B cell (primary cell): Measurements from ENCODE around the gene GPR146. TPM values are rescaled to one million over a fixed set of nuclear protein-coding genes. Genes with fewer than 3 reads are reported as not detected.

Source experiments
- ATAC-seq: fragments of 200-7000 bp; cut with Tn5 transposase; one replicate; pipeline ENCODE4 v1.10.0; 2021; ENCODE audit warnings: low read depth, mild to moderate bottlenecking, moderate number of reproducible peaks, moderate library complexity
- CTCF ChIA-PET: fragments of 350-600 bp; sonication (Branson Sonifier 250); formaldehyde crosslinking; loops from one replicate; lab custom pipeline; 2021; ENCODE audit warnings: antibody characterized with exemption, inconsistent platforms; lab: Charles Lee
- POLR2A ChIA-PET: fragments of 350-600 bp; sonication (Branson Sonifier 250); formaldehyde crosslinking; loops from one replicate; lab custom pipeline; 2021; ENCODE audit warnings: antibody characterized with exemption; lab: Charles Lee
- DNase-seq: peaks from one replicate; pipeline ENCODE4 v3.0.0; 2013
- H2AFZ ChIP-seq: 2 replicates; pipeline ENCODE4 v1.6.1; 2012; ENCODE audit warnings: mild to moderate bottlenecking, low read depth, low read length; ENCODE audit not compliant: insufficient read depth, poor library complexity, severe bottlenecking
- H3K27ac ChIP-seq, 2 donors: 1 replicate in 1 of 2; 2 replicates in 1 of 2; pipeline ENCODE4 v1.5.1; 2012 to 2013; ENCODE audit warnings: low read length in 2 of 2, mild to moderate bottlenecking in 2 of 2, moderate library complexity in 1 of 2
- H3K27me3 ChIP-seq, 4 experiments: fragments of 200-600 bp in 1 of 4; sonication (generic) in 1 of 4; replicated peaks in 1 of 4; 1 replicate in 2 of 4; 2 replicates in 2 of 4; pipeline versions ENCODE4 v1.6.1 to v1.7.0; 2013 to 2016; ENCODE audit warnings: low read length in 3 of 4, mild to moderate bottlenecking in 2 of 4, mixed read lengths in 1 of 4, moderate library complexity in 1 of 4; ENCODE audit not compliant: insufficient read depth in 4 of 4, control insufficient read depth in 3 of 4; ENCODE audit errors: control extremely low read depth in 1 of 4
- H3K36me3 ChIP-seq, 2 experiments: replicated peaks in 1 of 2; 1 replicate in 1 of 2; 2 replicates in 1 of 2; pipeline versions ENCODE4 v1.6.1 to v1.7.1; 2013; ENCODE audit warnings: low read length in 1 of 2; ENCODE audit not compliant: insufficient read depth in 2 of 2, control insufficient read depth in 1 of 2; ENCODE audit errors: control extremely low read depth in 1 of 2, extremely low read depth in 1 of 2
- H3K4me1 ChIP-seq, 2 donors: fragments of 200-600 bp in 1 of 2; sonication (generic) in 1 of 2; 1 replicate in 1 of 2; 2 replicates in 1 of 2; pipeline versions ENCODE4 v1.5.1 to v1.6.1; 2013 to 2017; ENCODE audit warnings: low read length in 2 of 2; ENCODE audit not compliant: control insufficient read depth in 2 of 2, insufficient read depth in 2 of 2
- H3K4me2 ChIP-seq: replicated peaks from 2 replicates; pipeline ENCODE3; 2012; ENCODE audit warnings: mild to moderate bottlenecking, low read depth, low read length; ENCODE audit not compliant: poor library complexity, severe bottlenecking
- H3K4me3 ChIP-seq, 5 experiments: fragments of 200-600 bp in 1 of 5; sonication (generic) in 1 of 5; 1 replicate in 3 of 5; 2 replicates in 2 of 5; pipeline versions ENCODE4 v1.5.1 to v1.7.0; 2011 to 2016; ENCODE audit warnings: low read length in 4 of 5, mild to moderate bottlenecking in 4 of 5, low read depth in 2 of 5, control low read depth in 1 of 5, moderate library complexity in 1 of 5; ENCODE audit not compliant: insufficient read depth in 1 of 5; ENCODE audit errors: control extremely low read depth in 1 of 5, extremely low read depth in 1 of 5
- H3K79me2 ChIP-seq: fragments of 200-600 bp; sonication (generic); one replicate; pipeline ENCODE4 v1.6.0; 2016; ENCODE audit warnings: low read length; ENCODE audit not compliant: control insufficient read depth, insufficient read depth
- H3K9ac ChIP-seq: fragments of 200-600 bp; sonication (generic); 2 replicates; pipeline ENCODE4 v1.6.1; 2017; ENCODE audit warnings: mild to moderate bottlenecking, low read length, moderate library complexity
- H3K9me3 ChIP-seq, 3 donors: one replicate each; pipeline versions ENCODE4 v1.6.1 to v1.7.1; 2013; ENCODE audit warnings: low read length in 2 of 3; ENCODE audit not compliant: control insufficient read depth in 2 of 3, insufficient read depth in 1 of 3; ENCODE audit errors: control extremely low read depth in 1 of 3
- H4K20me1 ChIP-seq: 2 replicates; pipeline ENCODE4 v1.6.0; 2012; ENCODE audit warnings: mild to moderate bottlenecking, low read length; ENCODE audit not compliant: insufficient read depth, control insufficient read depth, poor library complexity, severe bottlenecking
- H3K27ac Mint-ChIP-seq: one replicate; pipeline ENCODE4 v1.8.0; 2021; ENCODE audit warnings: mixed read lengths
- H3K27me3 Mint-ChIP-seq: one replicate; pipeline ENCODE4 v1.8.0; 2021; ENCODE audit warnings: mixed read lengths
- H3K4me1 Mint-ChIP-seq: one replicate; pipeline ENCODE4 v1.8.0; 2021; ENCODE audit warnings: mixed read lengths
- H3K4me3 Mint-ChIP-seq: one replicate; pipeline ENCODE4 v1.8.0; 2021; ENCODE audit warnings: mixed read lengths
- H3K9me3 Mint-ChIP-seq: one replicate; pipeline ENCODE4 v1.8.0; 2022; ENCODE audit warnings: mixed read lengths; ENCODE audit not compliant: insufficient read depth
- CTCF ChIP-seq: fragments of 200-600 bp; IDR thresholded peaks from one replicate; pipeline ENCODE4 v1.8.0; 2022; ENCODE audit warnings: antibody characterized with exemption, mild to moderate bottlenecking
- EZH2 ChIP-seq: IDR thresholded peaks from 2 replicates; pipeline ENCODE4 v1.6.1; 2012; ENCODE audit warnings: borderline replicate concordance, low read depth, mild to moderate bottlenecking, moderate library complexity, low read length; ENCODE audit not compliant: insufficient read depth, poor library complexity, severe bottlenecking
- WGBS: methylation state at CpG from one replicate; pipeline ENCODE4 v1.1.5; 2013; ENCODE audit warnings: missing lambda C conversion rate; ENCODE audit not compliant: insufficient coverage; 5-methylcytosine and 5-hydroxymethylcytosine counted together
- intact Hi-C: fragments of 100-400 bp; cut with micrococcal nuclease; formaldehyde crosslinking; loops from one replicate; pipeline ENCODE4 v1.10.0; 2022
- polyA plus RNA-seq: library from polyadenylated mRNA; depleted of rRNA; stranded (reverse); fragments of >200 nt; gene quantifications from 2 replicates; pipeline ENCODE4 v1.2.3, GENCODE V29; 2012
- total RNA-seq, 2 donors: library from RNA; stranded (reverse); fragments of 120-200 nt in 1 of 2; gene quantifications; 1 replicate in 1 of 2; 2 replicates in 1 of 2; pipeline versions ENCODE4 v1.2.3 to v1.2.4, GENCODE V29; 2013 to 2022

The GPR146 gene
- total and polyA plus RNA-seq, 2 donors (not counting 1 experiment from before 2014, with no cell fraction given) = 4.2 to 45.4 TPM

- Histone ChIP-seq H3K9me3 (no peaks in the 10 kb centered on the region), H3K4me1 (peaks cover 20 to 39% of the 10 kb centered on the region in 2 donors), H4K20me1 (no peaks in the 10 kb centered on the region), H3K4me3 (no peak overlapping the region), H3K9ac (no peak overlapping the region), H3K27me3 (no peaks in the 10 kb centered on the region), H3K79me2 (no peaks in the 10 kb centered on the region), H3K36me3 (no peaks in the 10 kb centered on the region), H2AFZ (no peak overlapping the region), H3K27ac (no peak overlapping the region), H3K4me2 (no peak overlapping the region)
- no peak for ATAC-seq
- intact Hi-C loops = loop anchor here (5.0 kb wide), 1 partner anchor 178 kb away; no protein-coding TSS in a partner anchor
- TF ChIP-seq EZH2 = no peak
- TF ChIP-seq CTCF = no peak
- ChIA-PET CTCF (interaction anchor here (0.9 to 5.1 kb wide), 12 partner anchors 10 to 112 kb away, joined by 4 to 49 read pairs (median 6); partner anchors contain the start of gene GPR146), POLR2A (interaction anchor here (0.7 to 1.8 kb wide), 4 partner anchors 19 to 101 kb away, joined by 3 to 7 read pairs (median 4); no protein-coding TSS in a partner anchor)
- Mint-ChIP-seq H3K9me3 (no peaks in the 10 kb centered on the region), H3K4me1 (peaks cover 42% of the 10 kb centered on the region), H3K4me3 (no peak overlapping the region), H3K27me3 (no peaks in the 10 kb centered on the region), H3K27ac (peak overlapping the region; percentile 73)
- no peak for DNase-seq
- WGBS = 73% methylated on average over 7 of the region's 10 CpGs
Measured at GRCh38 chr7:1085266-1085665, 40.9 kb downstream of the GPR146 start.

GRCh38 chr7:1085910-1086421, 41.6 kb downstream of the GPR146 start:
- no peaks in the 10 kb centered on the region for H3K9me3 ChIP-seq
- 70% methylated on average over 10 of the region's 11 CpGs for WGBS
- H2AFZ ChIP-seq = no peak overlapping the region
- no peaks in the 10 kb centered on the region for H3K36me3 ChIP-seq
- H3K27me3 ChIP-seq = no peaks in the 10 kb centered on the region
- ChIA-PET POLR2A (interaction anchor here (0.6 to 1.8 kb wide), 16 partner anchors 18 to 354 kb away, joined by 3 to 11 read pairs (median 5); partner anchors contain the start of gene COX19), CTCF (interaction anchor here (0.7 to 5.1 kb wide), 36 partner anchors 11 to 112 kb away, joined by 3 to 49 read pairs (median 4); partner anchors contain the start of gene GPR146)
- Mint-ChIP-seq H3K27ac (peak overlapping the region; percentile 82), H3K4me1 (peaks cover 42% of the 10 kb centered on the region), H3K4me3 (peak overlapping the region; percentile 94), H3K27me3 (no peaks in the 10 kb centered on the region), H3K9me3 (no peaks in the 10 kb centered on the region)
- H3K4me2 ChIP-seq = peak overlapping the region; percentile 74
- peak; percentile 3 for ATAC-seq
- no peaks in the 10 kb centered on the region for H3K79me2 ChIP-seq
- intact Hi-C loops = loop anchor here (1.0 to 5.0 kb wide), 9 partner anchors 19 to 179 kb away; partner anchors contain the start of gene GPR146
- peaks cover 20 to 39% of the 10 kb centered on the region in 2 donors for H3K4me1 ChIP-seq
- no peak for TF ChIP-seq CTCF
- TF ChIP-seq EZH2 = no peak
- no peak overlapping the region for H3K9ac ChIP-seq
- H3K27ac ChIP-seq = peak overlapping the region in 1 of 2 donors; percentile 73
- peak overlapping the region in 1 of 5 experiments; percentile 43 for H3K4me3 ChIP-seq
- no peaks in the 10 kb centered on the region for H4K20me1 ChIP-seq
- DNase-seq = no peak
